GM18507 (cell line): ENCODE measurements around the gene TNRC6B.

Source experiments
- DNase-seq: peaks from one replicate; pipeline ENCODE4 v3.0.0; 2011; ENCODE audit warnings: low read depth; ENCODE audit not compliant: insufficient read length; ENCODE audit errors: extremely low spot score
- FAIRE-seq: peaks from 2 replicates; lab custom pipeline; 2011; peaks lifted over from hg19 to GRCh38; lab: Jason Lieb, UNC

TNRC6B gene

GRCh38 chr22:40235308-40235707 is 57.6 kb downstream of the TNRC6B start:
- DNase-seq (no peak), FAIRE-seq (no peak)

GRCh38 chr22:40236131-40236665 is 58.5 kb downstream of the TNRC6B start:
- DNase-seq (no peak), FAIRE-seq (no peak)

- DNase-seq = no peak
- peak; percentile 49 for FAIRE-seq
These were observed 59.5 kb downstream of the TNRC6B start for GRCh38 chr22:40237241-40237640.

- DNase-seq (no peak), FAIRE-seq (no peak)
These were observed 60.2 kb downstream of the TNRC6B start for GRCh38 chr22:40237788-40238424.

GRCh38 chr22:40238425-40239344 is 61.0 kb downstream of the TNRC6B start:
- no peak for DNase-seq
- FAIRE-seq = no peak

- FAIRE-seq (no peak), DNase-seq (no peak)
These were observed 61.6 kb downstream of the TNRC6B start for GRCh38 chr22:40239345-40239683.

- FAIRE-seq (no peak), DNase-seq (no peak)
These were observed 62.4 kb downstream of the TNRC6B start for GRCh38 chr22:40240160-40240559.

- FAIRE-seq (no peak), DNase-seq (no peak)
These were observed 63.0 kb downstream of the TNRC6B start for GRCh38 chr22:40240686-40241085.

GRCh38 chr22:40241200-40241763 is 63.6 kb downstream of the TNRC6B start:
- DNase-seq (no peak), FAIRE-seq (no peak)

- no peak for DNase-seq
- FAIRE-seq = peak; percentile 31
These were observed 66.2 kb downstream of the TNRC6B start for GRCh38 chr22:40243891-40244290.

GRCh38 chr22:40244586-40244985 is 66.9 kb downstream of the TNRC6B start:
- no peak for DNase-seq
- FAIRE-seq = peak; percentile 44

- DNase-seq (no peak), FAIRE-seq (no peak)
These were observed 70.3 kb downstream of the TNRC6B start for GRCh38 chr22:40247976-40248375.

- DNase-seq (no peak), FAIRE-seq (peak; percentile 57)
These were observed 71.6 kb downstream of the TNRC6B start for GRCh38 chr22:40249286-40249685.

- FAIRE-seq (peak; percentile 44), DNase-seq (no peak)
These were observed 72.9 kb downstream of the TNRC6B start for GRCh38 chr22:40250608-40251007.

GRCh38 chr22:40251106-40251505 is 73.4 kb downstream of the TNRC6B start:
- FAIRE-seq (no peak), DNase-seq (no peak)

- DNase-seq (no peak), FAIRE-seq (no peak)
These were observed 74.4 kb downstream of the TNRC6B start for GRCh38 chr22:40252146-40252545.

GRCh38 chr22:40256516-40256915 is 78.8 kb downstream of the TNRC6B start:
- FAIRE-seq (peak; percentile 35), DNase-seq (no peak)

- DNase-seq (no peak), FAIRE-seq (no peak)
These were observed 80.3 kb downstream of the TNRC6B start for GRCh38 chr22:40258017-40258416.

GRCh38 chr22:40258501-40258915 is 80.8 kb downstream of the TNRC6B start:
- no peak for FAIRE-seq
- no peak for DNase-seq

GRCh38 chr22:40261783-40262182 is 84.1 kb downstream of the TNRC6B start:
- FAIRE-seq = no peak
- DNase-seq = no peak
